Stimulated activated CD8-positive, alpha-beta memory T cell treated with anti-CD3 and anti-CD28 coated beads, Interleukin-12 subunit alpha, Interleukin-12 subunit beta, amount 100 ng/mL, for 1 hour (primary cell): ENCODE measurements around the gene PRUNE1.
A peak's percentile ranks its signal among the peaks of the same experiment; 100 is the strongest.

ENCODE experiments used
- DNase-seq: peaks from one replicate; pipeline ENCODE4 v3.0.0-alpha.2; 2020; ENCODE audit warnings: low read depth

PRUNE1 gene, protein sequence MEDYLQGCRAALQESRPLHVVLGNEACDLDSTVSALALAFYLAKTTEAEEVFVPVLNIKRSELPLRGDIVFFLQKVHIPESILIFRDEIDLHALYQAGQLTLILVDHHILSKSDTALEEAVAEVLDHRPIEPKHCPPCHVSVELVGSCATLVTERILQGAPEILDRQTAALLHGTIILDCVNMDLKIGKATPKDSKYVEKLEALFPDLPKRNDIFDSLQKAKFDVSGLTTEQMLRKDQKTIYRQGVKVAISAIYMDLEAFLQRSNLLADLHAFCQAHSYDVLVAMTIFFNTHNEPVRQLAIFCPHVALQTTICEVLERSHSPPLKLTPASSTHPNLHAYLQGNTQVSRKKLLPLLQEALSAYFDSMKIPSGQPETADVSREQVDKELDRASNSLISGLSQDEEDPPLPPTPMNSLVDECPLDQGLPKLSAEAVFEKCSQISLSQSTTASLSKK

DNA sequence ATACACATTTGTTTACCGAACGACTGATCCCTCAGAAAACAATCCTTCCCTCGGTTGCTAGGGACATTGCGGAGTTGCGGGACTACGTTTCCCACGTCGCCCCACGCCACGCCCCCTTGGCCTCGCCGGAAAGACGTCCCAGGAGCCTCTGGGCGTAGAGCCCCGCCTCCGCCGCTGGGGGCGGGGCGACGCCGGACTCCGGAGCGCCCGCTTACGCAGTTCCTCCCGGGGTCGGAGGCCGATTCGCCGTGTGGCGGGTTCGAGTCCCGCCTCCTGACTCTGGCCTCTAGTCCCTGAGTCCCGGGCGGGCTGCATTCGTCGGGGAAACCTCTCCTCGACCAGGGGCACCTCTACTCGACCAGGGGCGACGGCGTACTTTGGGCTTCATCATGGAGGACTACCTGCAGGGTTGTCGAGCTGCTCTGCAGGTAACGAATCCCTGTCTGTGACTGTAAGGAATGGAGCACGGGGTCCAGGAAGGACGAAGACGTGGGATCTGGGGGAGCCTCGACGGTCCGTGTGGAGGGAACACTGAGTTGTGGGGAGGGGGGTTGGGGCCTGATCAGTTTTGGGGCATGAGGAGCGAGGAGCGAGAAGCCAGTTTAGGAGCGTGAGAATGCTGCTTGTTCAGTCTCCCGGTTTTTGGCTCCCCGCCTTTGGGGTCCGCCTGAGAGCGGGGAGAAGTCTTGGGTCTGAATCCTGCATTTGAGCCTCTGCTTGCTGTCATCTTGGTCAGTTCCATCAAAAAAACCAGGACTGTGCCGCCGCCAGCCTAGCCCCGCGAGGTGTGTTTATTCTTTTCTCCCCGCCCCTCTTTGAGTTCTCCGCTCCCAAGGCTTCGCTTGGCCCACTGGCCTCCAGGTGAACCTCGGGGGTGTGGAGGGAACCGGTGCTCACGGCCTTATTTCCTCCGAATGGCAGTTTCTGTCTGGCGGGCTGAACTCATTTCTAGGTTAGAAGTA is at the start of gene PRUNE1:
PRUNE1 (plus strand) TSS at position 206 of the 962 bp plus-strand sequence; CDS start at position 390, 184 bp downstream.
- peak; percentile 94 for DNase-seq

DNA sequence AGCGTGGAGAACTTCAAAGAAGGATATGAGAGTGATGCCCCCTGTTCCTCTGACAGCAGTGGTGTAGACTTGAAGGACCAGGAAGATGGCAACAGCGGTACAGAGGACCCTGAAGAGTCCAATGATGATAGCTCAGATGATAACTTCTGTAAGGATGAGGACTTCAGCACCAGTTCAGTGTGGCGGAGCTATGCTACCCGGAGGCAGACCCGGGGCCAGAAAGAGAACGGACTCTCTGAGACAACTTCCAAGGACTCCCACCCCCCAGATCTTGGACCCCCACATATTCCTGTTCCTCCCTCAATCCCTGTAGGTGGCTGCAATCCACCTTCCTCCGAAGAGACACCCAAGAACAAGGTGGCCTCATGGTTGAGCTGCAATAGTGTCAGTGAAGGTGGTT is 47.6 kb upstream of the PRUNE1 start:
- DNase-seq = no peak

DNA sequence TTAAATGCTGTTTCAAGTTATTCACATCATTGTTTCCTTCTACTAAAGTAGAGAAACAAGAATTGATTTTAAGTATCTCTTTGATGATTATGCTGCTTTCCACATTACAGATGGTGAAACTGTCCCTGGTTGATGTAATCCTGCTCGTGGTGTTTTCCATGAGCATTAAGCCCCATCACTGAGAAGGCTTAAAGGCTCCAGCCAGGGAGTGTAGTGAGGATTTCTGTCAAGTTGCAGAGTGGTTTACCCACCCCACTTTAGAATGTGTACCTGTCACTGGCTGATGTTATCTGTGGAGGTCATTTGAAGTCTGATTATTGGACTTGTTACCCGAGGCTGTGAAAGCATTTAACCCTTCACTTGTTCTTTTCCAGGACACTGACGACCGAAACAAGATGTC is 46.5 kb upstream of the PRUNE1 start:
- DNase-seq = no peak

DNA sequence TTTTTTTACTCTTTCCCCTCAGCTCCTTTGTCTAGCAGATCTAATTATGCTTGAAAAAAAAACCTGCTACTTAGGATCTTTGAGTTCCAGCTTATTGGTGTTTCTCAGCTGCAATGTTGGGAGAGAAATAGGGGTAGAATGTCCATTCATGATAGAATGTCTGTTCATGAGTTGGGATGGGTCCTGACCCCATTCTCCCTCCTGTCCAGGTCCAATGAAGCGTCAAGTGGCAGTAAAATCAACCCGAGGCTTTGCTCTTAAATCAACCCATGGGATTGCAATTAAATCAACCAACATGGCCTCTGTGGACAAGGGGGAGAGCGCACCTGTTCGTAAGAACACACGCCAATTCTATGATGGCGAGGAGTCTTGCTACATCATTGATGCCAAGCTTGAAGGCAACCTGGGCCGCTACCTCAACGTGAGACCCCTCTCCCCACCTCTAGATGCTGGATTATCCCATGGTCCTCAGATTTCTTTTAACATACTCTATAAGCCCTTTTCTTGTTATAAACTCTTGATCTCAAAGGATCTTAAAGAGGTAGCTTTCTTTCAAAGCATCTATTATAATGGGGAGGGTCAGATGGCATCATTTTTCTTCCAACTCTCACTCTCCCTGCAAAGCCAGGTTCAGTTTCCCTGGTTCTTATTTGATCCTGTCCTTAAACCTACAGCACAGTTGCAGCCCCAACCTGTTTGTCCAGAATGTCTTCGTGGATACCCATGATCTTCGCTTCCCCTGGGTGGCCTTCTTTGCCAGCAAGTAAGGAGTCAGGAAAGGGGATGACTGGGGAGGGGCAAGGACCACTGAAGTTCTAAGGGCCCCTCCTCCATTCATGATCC is 44.7 kb upstream of the PRUNE1 start:
- no peak for DNase-seq

DNA sequence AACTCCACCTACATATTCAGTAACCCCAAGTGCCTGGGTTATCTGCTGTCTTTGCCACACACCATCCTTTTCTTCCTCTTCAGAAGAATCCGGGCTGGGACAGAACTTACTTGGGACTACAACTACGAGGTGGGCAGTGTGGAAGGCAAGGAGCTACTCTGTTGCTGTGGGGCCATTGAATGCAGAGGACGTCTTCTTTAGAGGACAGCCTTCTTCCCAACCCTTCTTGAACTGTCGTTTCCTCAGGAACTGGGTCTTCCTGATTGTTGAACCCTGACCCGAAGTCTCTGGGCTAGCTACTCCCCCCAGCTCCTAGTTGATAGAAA is 44.1 kb upstream of the PRUNE1 start:
- no peak for DNase-seq

DNA sequence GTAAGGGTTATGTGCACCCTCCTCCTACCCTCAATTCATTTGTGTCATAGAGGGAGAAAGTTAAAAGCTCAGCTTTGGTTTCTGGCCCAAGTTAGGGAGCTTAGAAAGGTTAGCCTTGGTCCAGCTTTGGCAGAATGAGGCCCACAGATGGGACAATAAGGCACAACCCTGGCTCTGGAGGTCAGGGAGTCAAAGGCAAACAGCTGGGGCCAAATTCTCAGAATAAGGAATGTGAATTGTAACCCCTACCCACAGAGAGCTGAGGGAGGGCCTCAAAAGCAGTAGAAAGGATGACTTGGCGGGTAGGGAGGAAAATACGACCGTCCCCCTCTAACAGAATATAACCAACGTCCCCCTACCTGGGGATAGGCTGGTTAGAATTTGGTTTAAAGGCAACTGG is 42.6 kb upstream of the PRUNE1 start:
- no peak for DNase-seq

DNA sequence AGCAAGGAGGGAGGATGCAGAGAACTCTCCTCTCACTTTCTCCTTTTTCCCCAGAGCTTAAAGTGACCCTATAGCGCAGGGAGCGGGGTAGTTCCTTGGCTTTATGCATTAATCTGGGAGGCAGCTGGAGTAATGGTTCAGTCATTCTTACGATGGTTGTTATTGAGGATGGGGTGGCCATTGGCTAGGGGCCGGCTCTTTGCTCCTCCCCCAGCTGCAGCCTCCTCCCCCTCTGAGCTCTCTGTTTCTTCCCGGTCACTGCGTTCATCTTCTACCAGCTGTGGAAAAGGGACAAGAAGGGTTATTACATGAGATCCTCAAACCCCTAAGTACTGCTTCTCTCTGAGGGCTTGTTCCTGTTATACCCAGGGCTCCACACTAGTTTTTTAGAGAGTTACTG is 42.2 kb upstream of the PRUNE1 start:
- no peak for DNase-seq

DNA sequence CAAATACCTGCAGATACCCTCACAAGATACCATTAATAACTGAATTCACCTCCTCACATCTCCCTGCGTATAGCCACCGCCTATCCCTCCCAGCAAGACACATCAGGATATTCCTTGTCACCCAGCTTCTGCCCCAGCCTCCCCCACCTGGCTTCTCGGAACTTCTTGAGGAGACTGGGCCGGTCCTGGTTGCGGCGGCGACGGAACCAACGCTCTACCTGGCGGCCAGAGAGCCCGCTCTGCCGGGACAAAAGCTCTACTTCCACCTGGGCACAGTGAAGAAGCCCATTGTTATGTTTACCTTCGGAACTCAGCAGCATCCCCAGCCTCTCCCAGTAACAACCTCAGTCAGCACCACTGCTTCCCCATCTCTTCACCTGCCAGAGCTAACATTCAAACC is 40.3 kb upstream of the PRUNE1 start:
- DNase-seq = no peak

DNA sequence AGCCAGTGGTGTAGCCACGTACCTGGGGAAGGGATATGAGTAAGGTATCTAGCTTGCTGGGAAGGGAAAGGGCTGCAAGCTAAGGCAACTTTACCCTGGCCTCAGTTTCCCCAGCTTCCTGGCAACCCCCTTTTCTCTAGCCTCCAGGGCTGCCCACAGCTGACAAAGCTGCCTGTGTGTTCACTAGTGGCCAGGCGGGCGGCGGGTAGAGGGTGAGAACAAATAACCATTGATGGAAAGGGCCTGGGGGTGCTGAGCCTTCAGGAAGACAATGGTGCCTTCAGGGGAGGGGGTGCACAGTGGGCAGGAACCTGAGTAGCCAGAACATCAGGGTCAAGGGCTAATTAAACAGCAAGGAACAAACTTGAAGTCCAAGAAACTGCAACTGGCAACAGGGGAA is 39.8 kb upstream of the PRUNE1 start:
- no peak for DNase-seq

DNA sequence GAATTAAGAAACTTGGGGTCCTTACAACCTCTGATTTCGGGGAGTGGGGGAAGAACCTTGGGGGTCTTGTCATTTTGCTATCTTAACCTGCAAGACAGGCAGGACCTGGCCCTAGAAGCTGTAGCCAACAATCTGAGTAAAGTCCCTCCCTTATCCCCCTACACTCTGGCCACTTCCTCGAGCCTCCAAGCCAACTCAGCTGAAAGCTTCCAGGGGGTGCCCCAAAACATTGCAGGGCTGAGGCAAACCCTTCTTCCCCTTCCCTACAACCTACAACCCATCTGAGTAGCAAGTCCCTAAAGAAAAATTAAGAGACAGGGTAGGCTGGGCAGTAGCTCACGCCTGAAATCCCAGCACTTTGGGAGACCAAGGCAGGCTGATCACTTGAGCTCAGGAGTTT is 38.6 kb upstream of the PRUNE1 start:
- no peak for DNase-seq

DNA sequence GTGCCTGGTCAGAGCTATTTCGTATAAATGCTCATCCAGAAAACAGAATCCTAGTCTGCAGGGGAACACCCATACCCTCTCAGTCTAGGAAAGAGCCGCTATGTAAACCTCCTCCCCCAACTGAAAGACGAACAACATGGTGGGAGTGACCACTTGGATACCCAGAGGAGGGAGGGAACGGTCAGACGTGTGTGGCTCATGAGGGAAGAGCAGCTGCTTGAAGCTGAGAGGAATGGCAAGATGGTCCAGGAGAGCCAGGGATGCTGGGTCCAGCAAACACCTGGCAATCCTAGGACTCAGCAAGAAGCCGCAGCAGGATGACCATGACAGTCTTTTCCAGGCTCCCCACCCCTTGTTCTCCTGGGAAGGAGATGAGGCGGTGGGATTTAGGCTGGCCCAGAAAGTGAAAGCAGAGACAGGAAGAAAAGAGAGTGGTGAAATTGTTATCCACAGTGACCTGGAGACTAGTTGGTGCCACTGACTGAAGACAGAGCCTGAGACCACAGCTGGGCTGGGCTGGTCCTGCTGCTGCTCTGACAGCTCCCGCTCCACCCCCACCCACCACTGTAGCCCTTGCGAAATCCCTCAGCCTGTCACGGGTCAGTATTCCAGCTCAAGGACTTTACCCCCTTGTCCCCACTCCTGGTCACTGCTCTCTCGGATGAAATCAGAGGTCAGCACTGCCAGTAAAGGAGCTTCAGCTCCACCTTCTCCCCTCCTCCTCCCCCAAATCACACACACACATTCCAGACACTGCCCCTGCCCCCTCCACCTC is 37.3 kb upstream of the PRUNE1 start:
- no peak for DNase-seq

DNA sequence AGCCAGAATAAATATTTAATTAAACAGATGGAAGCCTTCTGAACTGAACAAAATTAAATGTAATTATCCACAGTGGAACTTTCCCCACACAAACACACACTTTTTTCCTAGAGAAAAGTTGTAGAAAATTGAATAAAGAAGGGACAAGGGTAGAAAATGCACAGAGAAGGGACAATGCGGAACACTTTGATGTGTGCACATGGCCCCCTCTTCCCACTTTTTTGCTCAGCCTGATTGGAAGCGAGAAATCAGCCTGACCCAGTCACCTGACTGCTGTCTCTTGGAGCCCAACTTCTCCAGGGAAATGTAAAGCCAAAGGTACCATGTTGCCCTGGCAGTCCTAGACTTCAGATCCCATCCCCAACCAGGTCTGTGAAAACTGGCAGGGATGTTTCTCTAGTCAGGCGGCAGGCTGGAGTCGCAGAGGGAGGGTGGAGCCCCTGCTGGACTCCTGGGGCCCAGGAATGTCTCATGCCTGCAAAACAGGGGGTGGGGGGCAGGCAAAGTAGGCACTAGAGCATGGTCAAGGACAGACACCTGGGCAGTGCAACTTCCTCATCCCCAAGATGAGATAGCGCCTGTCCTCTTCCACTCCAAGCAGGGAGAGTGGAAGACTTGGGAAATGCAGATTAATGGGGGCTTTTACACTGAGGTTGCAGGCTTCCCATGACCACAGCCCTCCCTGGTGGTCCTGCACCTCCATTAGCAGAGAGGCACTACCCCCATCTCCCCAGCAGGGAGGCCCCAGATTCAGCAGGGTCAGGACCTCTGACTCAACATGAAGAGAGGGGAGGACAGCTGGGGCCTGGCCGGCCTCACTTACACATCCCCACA is 36.4 kb upstream of the PRUNE1 start:
- DNase-seq = no peak

DNA sequence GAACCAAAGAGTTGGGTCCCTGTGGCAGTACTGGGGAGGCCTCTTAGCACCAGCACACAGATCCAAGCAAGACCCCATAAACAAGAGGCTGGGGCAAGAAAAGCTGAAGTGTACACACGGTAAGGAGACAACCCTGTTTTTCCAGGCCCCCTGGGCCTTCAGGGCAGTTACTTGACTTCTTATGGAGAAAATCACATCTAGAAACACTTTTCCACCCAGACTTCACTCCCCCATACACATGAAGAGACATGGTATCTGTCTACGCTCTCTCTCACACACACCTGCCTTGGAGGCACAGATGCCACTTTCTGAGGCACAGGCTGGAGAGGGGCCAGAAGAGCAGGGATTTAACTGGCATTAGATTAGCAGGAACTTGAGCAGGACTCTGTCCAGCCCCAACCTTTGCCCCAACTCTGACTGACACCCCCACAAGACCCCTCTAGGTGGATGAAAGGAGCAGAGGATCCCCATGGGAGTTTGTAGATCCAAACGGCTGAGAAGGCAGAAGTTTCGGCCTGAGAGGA is 35.8 kb upstream of the PRUNE1 start:
- DNase-seq = no peak

DNA sequence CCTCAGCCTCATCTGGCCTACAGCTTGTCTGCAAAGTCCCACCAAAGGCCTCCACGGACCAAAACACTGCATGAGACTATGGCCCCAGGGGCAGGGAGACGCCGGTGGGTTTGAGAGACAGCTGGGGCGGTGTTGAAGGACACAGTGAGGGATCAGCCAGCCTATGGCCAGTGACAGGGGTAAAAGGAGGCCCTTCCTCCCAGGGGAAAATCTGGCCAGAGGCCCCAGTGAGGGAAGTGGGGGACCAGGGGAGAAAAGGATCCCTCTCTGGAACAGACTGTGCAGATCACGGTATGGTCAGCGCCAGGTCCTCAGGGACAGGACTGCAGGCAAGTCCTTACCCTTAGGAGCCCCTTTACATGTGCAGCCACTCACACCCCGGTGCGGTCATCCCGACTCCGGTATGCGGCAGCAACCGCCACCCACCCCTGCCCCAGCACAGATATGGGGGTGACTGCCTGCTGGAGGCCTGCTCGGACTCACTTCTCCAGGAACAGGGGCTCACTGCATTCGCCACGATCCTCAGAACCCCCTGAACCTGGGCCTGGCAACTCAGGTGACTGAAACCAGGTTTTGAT is 34.9 kb upstream of the PRUNE1 start:
- no peak for DNase-seq

DNA sequence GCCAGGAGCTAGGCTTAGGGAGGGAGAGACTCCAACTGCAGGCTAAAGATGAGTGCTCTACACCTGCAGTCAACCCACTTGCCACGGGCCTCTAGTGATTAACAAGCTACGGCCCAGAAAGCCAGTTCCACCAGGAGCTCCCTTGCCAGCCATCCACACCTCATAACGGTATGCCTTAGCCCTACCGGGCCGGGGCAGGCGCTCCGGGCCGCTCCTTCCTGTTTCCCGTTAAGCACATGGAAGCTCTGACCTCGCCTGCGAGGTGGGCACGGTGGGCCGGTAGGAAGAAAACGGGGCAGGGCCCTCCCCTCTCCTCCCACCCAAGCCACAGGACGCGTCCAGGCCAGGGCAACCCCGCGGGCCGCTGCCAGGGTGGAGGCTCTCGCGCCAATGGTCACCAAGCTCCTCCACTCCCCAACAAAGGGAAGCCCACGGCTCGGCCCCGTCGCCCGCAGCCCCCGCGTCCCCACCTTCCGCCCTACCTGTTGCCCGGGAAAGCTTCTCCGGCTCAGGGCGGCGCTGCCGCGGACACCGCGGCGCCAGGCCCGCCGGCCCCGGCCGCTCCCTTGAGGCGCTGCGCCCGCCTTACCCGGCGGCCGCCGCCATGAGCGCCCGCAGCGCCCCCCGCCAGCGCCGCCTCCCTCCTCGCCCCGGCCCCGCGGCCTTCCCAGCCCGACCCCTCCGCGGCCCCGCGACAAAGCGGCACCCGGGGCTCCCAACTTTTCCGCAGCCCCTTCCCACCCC is 34.2 kb upstream of the PRUNE1 start:
- no peak for DNase-seq

DNA sequence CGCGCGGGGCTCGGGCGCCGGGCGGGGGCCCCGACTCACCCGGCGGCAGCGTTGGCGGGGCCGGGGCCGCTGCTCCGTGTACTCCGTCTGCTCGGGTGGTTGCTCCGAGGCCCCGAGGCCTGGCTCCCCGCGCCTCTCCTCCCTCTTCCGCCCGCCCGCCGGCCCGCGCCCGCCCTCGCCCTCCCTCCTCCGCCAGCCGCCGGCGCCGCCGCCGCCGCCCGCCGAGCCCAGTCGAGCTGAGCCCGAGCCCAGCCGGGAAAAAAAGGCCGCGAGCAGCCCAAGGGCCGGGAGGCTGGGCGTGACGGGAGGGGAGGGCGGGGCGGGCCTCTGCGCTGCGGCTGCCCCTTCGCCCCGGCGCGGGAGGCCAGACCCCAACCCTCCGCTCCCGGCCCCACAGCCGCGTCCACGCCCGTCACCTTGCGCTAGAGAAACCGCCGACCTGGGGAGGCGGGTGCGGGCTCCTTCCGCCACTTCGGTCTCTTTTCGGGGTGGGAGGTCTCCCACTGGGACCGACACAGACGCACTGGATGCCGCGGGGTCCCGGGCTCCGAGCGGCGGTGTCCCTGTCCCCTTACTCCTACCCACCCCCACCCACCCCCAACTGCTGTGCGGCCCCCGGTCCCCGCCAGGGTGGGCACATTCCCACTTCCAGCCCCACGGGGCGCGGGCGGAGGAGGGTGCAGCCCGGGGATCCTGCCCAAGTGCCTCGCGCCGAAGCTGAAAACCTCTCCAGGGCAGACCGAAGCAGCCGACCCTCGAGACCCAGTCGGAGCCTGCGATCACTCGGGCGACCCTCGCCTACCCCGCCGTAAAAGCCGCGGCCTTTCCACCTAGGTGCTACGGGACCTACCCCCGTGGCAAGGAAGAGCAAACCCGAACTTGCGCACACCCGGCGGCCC is 33.4 kb upstream of the PRUNE1 start, which contains the start of gene CERS2:
CERS2 (minus strand) TSS at position 256 of the 899 bp plus-strand sequence. CDS start 5,745 bp downstream, outside the sequence.
- peak; percentile 49 for DNase-seq

DNA sequence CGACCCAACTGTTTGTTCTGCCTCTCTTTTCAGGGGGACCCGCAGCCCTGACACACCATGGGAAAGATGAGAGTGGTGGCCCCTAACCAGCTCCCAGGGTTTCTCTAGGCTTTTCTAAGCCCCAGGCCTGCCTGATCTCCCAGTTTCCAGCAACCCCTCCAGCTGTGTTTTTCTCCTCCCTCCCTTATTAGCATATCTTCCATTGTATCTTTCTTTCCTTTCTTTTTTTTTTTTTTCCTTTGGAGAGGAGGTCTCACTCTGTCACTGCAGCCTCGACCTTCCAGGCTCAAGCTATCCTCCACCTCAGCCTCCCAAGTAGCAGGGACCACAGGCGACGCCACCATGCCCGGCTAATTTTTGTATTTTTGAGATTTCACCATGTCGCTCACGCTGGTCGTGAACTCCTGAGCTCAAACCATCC is 31.8 kb upstream of the PRUNE1 start:
- no peak for DNase-seq
